NCI-H146 treated with DMSO at 0.1 percent for 48 hours (cell line): ENCODE data around the gene MRLN.
A peak's percentile ranks its signal among the peaks of the same experiment; 100 is the strongest.
"Not testable (repeated sequence)": the region's sequence is repeated elsewhere in the genome, so short reads cannot be mapped to it uniquely, and the experiment has no call there.

ENCODE experiments used
- DNase-seq: peaks from one replicate; lab custom pipeline; 2025; ENCODE audit not compliant: unreplicated experiment; lab: John Stamatoyannopoulos, UW

MRLN gene

GRCh38 chr10:59748834-59749233, 4.4 kb downstream of the MRLN start:
- no peak for DNase-seq

GRCh38 chr10:59745163-59745650, 8.0 kb downstream of the MRLN start:
- DNase-seq: no peak

- not testable (repeated sequence) for DNase-seq
Measured at GRCh38 chr10:59744762-59745161, 8.5 kb downstream of the MRLN start.

GRCh38 chr10:59744156-59744555, 9.1 kb downstream of the MRLN start:
- DNase-seq: not testable (repeated sequence)

- DNase-seq: no peak
Measured at GRCh38 chr10:59741583-59741982, 11.7 kb downstream of the MRLN start.

GRCh38 chr10:59741048-59741447, 12.2 kb downstream of the MRLN start:
- no peak for DNase-seq

GRCh38 chr10:59736749-59737148, 16.5 kb downstream of the MRLN start:
- DNase-seq: no peak

- DNase-seq: no peak
Measured at GRCh38 chr10:59735296-59735695, 18.0 kb downstream of the MRLN start.

GRCh38 chr10:59734014-59734462, 19.2 kb downstream of the MRLN start:
- no peak for DNase-seq

- not testable (repeated sequence) for DNase-seq
Measured at GRCh38 chr10:59733321-59734013, 19.8 kb downstream of the MRLN start.

GRCh38 chr10:59732849-59733248, 20.4 kb downstream of the MRLN start:
- not testable (repeated sequence) for DNase-seq

GRCh38 chr10:59729167-59729566, 24.1 kb downstream of the MRLN start:
- not testable (repeated sequence) for DNase-seq

- DNase-seq: no peak
Measured at GRCh38 chr10:59724098-59724938, 28.9 kb downstream of the MRLN start.

- DNase-seq: no peak
Measured at GRCh38 chr10:59720377-59720776, 32.9 kb downstream of the MRLN start.

- no peak for DNase-seq
Measured at GRCh38 chr10:59719374-59719773, 33.9 kb downstream of the MRLN start.

GRCh38 chr10:59718257-59718656, 35.0 kb downstream of the MRLN start:
- no peak for DNase-seq

GRCh38 chr10:59713196-59713821, 39.9 kb downstream of the MRLN start:
- no peak for DNase-seq

GRCh38 chr10:59711871-59712494, 41.3 kb downstream of the MRLN start:
- no peak for DNase-seq

- peak; percentile 56 for DNase-seq
Measured at GRCh38 chr10:59709395-59710125, 43.7 kb downstream of the MRLN start, which contains the start of gene SLC16A9. SLC16A9 (minus strand) TSS chr10:59709850; CDS start chr10:59684291, 25,559 bp downstream.

GRCh38 chr10:59708816-59709394, 44.4 kb downstream of the MRLN start:
- DNase-seq: peak; percentile 6
